ENCODE data around the gene MBIP.

The MBIP gene, protein sequence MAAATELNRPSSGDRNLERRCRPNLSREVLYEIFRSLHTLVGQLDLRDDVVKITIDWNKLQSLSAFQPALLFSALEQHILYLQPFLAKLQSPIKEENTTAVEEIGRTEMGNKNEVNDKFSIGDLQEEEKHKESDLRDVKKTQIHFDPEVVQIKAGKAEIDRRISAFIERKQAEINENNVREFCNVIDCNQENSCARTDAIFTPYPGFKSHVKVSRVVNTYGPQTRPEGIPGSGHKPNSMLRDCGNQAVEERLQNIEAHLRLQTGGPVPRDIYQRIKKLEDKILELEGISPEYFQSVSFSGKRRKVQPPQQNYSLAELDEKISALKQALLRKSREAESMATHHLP

DNA sequence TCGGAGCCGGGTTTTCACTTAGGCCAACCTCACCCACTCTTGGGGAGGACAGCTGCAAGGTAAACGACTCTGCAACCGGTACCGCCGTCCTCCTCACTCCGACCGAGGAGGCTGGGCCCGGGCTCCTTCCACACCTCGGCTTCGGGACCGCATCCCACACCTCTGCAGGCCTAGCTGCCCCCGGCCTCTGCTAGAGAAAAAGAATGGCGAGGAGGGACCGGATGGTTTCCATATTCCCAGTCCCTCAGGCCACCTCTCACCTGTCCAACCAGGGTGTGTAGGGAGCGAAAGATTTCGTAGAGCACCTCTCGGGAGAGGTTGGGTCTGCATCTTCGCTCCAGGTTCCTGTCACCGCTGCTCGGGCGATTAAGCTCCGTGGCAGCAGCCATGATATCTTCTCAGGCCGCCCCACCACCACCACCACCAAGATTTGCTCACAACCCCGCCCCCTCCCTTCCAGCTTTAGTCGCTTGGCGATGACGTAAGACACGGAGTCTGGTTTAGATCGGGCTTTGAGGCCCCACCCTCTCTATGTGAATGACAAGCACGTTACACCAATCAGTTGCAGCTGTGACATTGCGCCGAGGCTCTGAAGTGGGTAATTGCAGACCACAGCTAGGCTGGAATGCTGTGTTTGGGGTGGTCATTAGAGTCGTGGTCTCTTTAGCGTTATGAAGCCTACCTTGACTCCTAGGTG is at the start of gene MBIP:
Gene MBIP, minus strand, starts transcription at position 438 of the 697 bp plus-strand sequence. Its CDS starts 49 bp downstream, at position 389.
- DNase-seq = peak; percentile 87
- H3K4me2 ChIP-seq (ENCODE audit: insufficient read depth, low read length) = peak within 1 kb of the TSS; percentile 77
- H3K9me3 ChIP-seq (ENCODE audit: insufficient read depth, low read length, severe bottlenecking) = no peaks in the 10 kb centered on the region
- peaks cover 11% of the 10 kb centered on the region for H3K27me3 ChIP-seq (ENCODE audit: insufficient read depth, low read length, poor library complexity)
- H2AFZ ChIP-seq (ENCODE audit: low read depth, low read length) = peak within 1 kb of the TSS; percentile 96
- peak within 1 kb of the TSS; percentile 65 for H3K27ac ChIP-seq (ENCODE audit: low read length)
- TF ChIP-seq, protein P1, sequence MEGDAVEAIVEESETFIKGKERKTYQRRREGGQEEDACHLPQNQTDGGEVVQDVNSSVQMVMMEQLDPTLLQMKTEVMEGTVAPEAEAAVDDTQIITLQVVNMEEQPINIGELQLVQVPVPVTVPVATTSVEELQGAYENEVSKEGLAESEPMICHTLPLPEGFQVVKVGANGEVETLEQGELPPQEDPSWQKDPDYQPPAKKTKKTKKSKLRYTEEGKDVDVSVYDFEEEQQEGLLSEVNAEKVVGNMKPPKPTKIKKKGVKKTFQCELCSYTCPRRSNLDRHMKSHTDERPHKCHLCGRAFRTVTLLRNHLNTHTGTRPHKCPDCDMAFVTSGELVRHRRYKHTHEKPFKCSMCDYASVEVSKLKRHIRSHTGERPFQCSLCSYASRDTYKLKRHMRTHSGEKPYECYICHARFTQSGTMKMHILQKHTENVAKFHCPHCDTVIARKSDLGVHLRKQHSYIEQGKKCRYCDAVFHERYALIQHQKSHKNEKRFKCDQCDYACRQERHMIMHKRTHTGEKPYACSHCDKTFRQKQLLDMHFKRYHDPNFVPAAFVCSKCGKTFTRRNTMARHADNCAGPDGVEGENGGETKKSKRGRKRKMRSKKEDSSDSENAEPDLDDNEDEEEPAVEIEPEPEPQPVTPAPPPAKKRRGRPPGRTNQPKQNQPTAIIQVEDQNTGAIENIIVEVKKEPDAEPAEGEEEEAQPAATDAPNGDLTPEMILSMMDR (IDR thresholded peaks at IDR 0.05; ENCODE audit: borderline replicate concordance, extremely low read depth, low read length, poor library complexity, severe bottlenecking) = no peak
- TF ChIP-seq EZH2 (IDR thresholded peaks at IDR 0.05; ENCODE audit: borderline replicate concordance, low read depth, low read length, severe bottlenecking) = no peak
- H3K36me3 ChIP-seq (ENCODE audit: insufficient read depth, low read length) = no peaks in the 10 kb centered on the region; the same call in 1 of the 2 replicates
- H3K79me2 ChIP-seq (ENCODE audit: insufficient read depth, low read length) = peaks cover 44% of the 10 kb centered on the region
- peaks cover 17% of the 10 kb centered on the region; the same call in 1 of the 2 replicates for H3K4me1 ChIP-seq (ENCODE audit: insufficient read depth, low read length)
- H3K4me3 ChIP-seq (ENCODE audit: low read depth in 1 of 2, low read length in 2 of 2) = peak within 1 kb of the TSS; percentile 47 to 67
- H3K9ac ChIP-seq (ENCODE audit: low read depth, low read length) = peak within 1 kb of the TSS; percentile 66
- ATAC-seq (ENCODE audit: insufficient read depth, low read depth) = peak; percentile 97
- peaks cover 3% of the 10 kb centered on the region for H4K20me1 ChIP-seq (ENCODE audit: insufficient read depth, low read length)

DNA sequence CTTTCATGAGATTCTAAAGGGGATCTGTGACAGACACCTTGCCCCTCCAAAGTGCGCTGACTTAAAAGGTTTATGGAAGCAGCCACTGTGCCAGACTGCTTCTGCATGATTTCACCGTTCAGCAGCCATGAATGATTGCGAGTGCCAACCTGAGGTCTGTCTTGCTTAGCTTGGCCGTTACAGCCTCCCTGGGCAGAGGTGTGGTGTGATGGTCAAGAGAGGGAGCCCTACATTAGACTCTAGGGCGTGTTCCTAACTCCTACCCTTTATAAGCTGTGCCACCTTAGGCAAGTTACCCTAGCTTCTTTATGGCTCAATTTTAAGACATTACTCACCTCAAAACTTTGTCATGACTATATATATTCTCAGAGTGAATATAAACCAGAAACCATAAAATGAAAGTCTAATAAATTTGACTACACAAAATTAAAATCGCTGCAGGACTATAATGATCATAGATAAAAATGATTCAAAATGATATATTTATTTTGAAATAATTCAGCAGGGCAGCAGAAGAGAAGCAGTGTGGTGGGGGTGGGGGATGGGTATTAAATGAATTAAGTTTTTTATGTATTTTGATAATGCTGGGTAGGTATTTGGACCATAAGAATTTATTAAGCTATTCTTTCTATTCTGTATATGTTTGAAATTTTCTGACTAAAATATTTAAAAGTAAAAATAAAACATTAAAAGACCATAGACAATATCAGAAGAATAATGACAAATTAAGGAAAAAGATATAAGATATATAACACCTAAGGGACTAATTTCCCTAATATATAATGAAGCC is 47.7 kb upstream of the MBIP start:
- Histone ChIP-seq H3K27me3 (ENCODE audit: insufficient read depth, low read length, poor library complexity) (peaks cover 9% of the 10 kb centered on the region), H3K9ac (ENCODE audit: low read depth, low read length) (no peak overlapping the region), H3K4me3 (ENCODE audit: low read depth in 1 of 2, low read length in 2 of 2) (no peak overlapping the region), H4K20me1 (ENCODE audit: insufficient read depth, low read length) (no peaks in the 10 kb centered on the region), H3K27ac (ENCODE audit: low read length) (no peak overlapping the region), H2AFZ (ENCODE audit: low read depth, low read length) (no peak overlapping the region), H3K9me3 (ENCODE audit: insufficient read depth, low read length, severe bottlenecking) (no peaks in the 10 kb centered on the region), H3K4me2 (ENCODE audit: insufficient read depth, low read length) (no peak overlapping the region), H3K36me3 (ENCODE audit: insufficient read depth, low read length) (no peaks in the 10 kb centered on the region), H3K4me1 (ENCODE audit: insufficient read depth, low read length) (no peaks in the 10 kb centered on the region), H3K79me2 (ENCODE audit: insufficient read depth, low read length) (no peaks in the 10 kb centered on the region)
- no peak for ATAC-seq (ENCODE audit: insufficient read depth, low read depth)
- TF ChIP-seq, protein P1 (IDR thresholded peaks at IDR 0.05; ENCODE audit: borderline replicate concordance, extremely low read depth, low read length, poor library complexity, severe bottlenecking) = no peak
- no peak for TF ChIP-seq EZH2 (IDR thresholded peaks at IDR 0.05; ENCODE audit: borderline replicate concordance, low read depth, low read length, severe bottlenecking)
- no peak for DNase-seq

DNA sequence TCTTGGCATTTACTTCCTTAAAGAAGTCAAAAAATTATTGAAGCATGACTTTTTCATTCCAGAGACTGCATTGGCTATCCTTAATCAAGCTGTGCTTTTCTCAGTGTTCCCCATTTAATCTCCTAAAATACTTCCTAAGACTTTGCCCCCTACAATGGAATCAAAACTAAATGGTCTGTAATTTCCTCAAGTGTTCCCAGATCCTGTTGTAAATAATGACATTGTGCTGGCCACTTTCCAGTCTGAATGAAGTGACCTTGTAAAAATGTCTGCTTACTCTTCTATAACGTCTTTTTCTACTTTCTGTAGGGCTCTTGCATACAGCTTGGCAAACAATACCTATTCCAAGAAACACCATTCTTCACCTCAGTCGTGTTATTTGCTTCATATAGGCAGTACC is 45.3 kb upstream of the MBIP start:
- H2AFZ ChIP-seq (ENCODE audit: low read depth, low read length) = no peak overlapping the region
- no peaks in the 10 kb centered on the region for H3K36me3 ChIP-seq (ENCODE audit: insufficient read depth, low read length)
- H3K4me3 ChIP-seq (ENCODE audit: low read depth in 1 of 2, low read length in 2 of 2) = no peak overlapping the region
- H4K20me1 ChIP-seq (ENCODE audit: insufficient read depth, low read length) = no peaks in the 10 kb centered on the region
- H3K9ac ChIP-seq (ENCODE audit: low read depth, low read length) = no peak overlapping the region
- H3K4me2 ChIP-seq (ENCODE audit: insufficient read depth, low read length) = no peak overlapping the region
- ATAC-seq (ENCODE audit: insufficient read depth, low read depth) (no peak), DNase-seq (no peak)
- H3K27ac ChIP-seq (ENCODE audit: low read length) = no peak overlapping the region
- no peaks in the 10 kb centered on the region for H3K4me1 ChIP-seq (ENCODE audit: insufficient read depth, low read length)
- no peaks in the 10 kb centered on the region for H3K9me3 ChIP-seq (ENCODE audit: insufficient read depth, low read length, severe bottlenecking)
- no peaks in the 10 kb centered on the region for H3K79me2 ChIP-seq (ENCODE audit: insufficient read depth, low read length)
- H3K27me3 ChIP-seq (ENCODE audit: insufficient read depth, low read length, poor library complexity) = peaks cover 9% of the 10 kb centered on the region
- TF ChIP-seq EZH2 (IDR thresholded peaks at IDR 0.05; ENCODE audit: borderline replicate concordance, low read depth, low read length, severe bottlenecking) = no peak
- TF ChIP-seq, protein P1 (IDR thresholded peaks at IDR 0.05; ENCODE audit: borderline replicate concordance, extremely low read depth, low read length, poor library complexity, severe bottlenecking) = no peak

All from DND-41 (cell line).